IMR-90 (cell line): ENCODE results near the gene FAM229A. TPM values are rescaled to one million over a fixed set of nuclear protein-coding genes. Genes with fewer than 3 reads are reported as not detected.

Source experiments
- ATAC-seq: fragments of 200-7000 bp; cut with Tn5 transposase; 2 replicates; pipeline ENCODE4 v1.9.1; 2020; ENCODE audit warnings: low read depth, mild to moderate bottlenecking, moderate library complexity
- BruUV-seq: library from RNA; stranded (reverse); fragments of 400-500 nt; replicated peaks from 2 replicates; lab custom pipeline; 2021; lab: Mats Ljungman, UMichigan
- CTCF ChIA-PET: fragments of 300-600 bp; formaldehyde crosslinking; extraction: SDS; loops from one replicate; lab custom pipeline; 2021; ENCODE audit warnings: antibody characterized with exemption; lab: Yijun Ruan, JAX
- POLR2A ChIA-PET: fragments of 300-600 bp; sonication (Branson Sonifier 250); formaldehyde crosslinking; loops from one replicate; lab custom pipeline; 2022; ENCODE audit warnings: antibody characterized with exemption; ENCODE audit not compliant: unreplicated experiment; lab: Charles Lee
- DNase-seq: peaks from one replicate; pipeline ENCODE4 v3.0.0; 2013
- H2AFZ ChIP-seq: replicated peaks from 2 replicates; pipeline ENCODE3; 2013; ENCODE audit warnings: low read length, mild to moderate bottlenecking; ENCODE audit not compliant: poor library complexity
- H2AK5ac ChIP-seq: 2 replicates; pipeline ENCODE4 v1.6.1; 2013; ENCODE audit warnings: low read depth, low read length, inconsistent platforms
- H2AK9ac ChIP-seq: replicated peaks from 2 replicates; pipeline ENCODE3; 2013; ENCODE audit warnings: mild to moderate bottlenecking, low read depth, low read length, moderate library complexity; ENCODE audit not compliant: poor library complexity
- H2BK120ac ChIP-seq: 2 replicates; pipeline ENCODE4 v1.6.1; 2013; ENCODE audit warnings: low read depth, low read length, inconsistent platforms
- H2BK15ac ChIP-seq: 3 replicates; pipeline ENCODE4 v1.6.1; 2013; ENCODE audit warnings: low read depth, low read length, inconsistent platforms
- H2BK20ac ChIP-seq: 2 replicates; pipeline ENCODE4 v1.6.1; 2013; ENCODE audit warnings: low read depth, mild to moderate bottlenecking, inconsistent platforms, low read length, moderate library complexity
- H2BK5ac ChIP-seq: 2 replicates; pipeline ENCODE4 v1.6.1; 2013; ENCODE audit warnings: mild to moderate bottlenecking, low read depth, low read length, inconsistent platforms; ENCODE audit not compliant: poor library complexity, severe bottlenecking
- H3K14ac ChIP-seq: replicated peaks from 2 replicates; pipeline ENCODE4 v1.6.1; 2013; ENCODE audit warnings: low read depth, low read length, inconsistent platforms
- H3K18ac ChIP-seq: 2 replicates; pipeline ENCODE4 v1.6.1; 2013; ENCODE audit warnings: low read depth, low read length, control low read depth
- H3K23ac ChIP-seq: 2 replicates; pipeline ENCODE4 v1.6.1; 2013; ENCODE audit warnings: low read depth, low read length, inconsistent platforms
- H3K27ac ChIP-seq: 2 replicates; pipeline ENCODE4 v1.5.1; 2013; ENCODE audit warnings: mild to moderate bottlenecking, control low read depth, low read length; ENCODE audit not compliant: insufficient read depth
- H3K27me3 ChIP-seq: 2 replicates; pipeline ENCODE4 v1.6.1; 2013; ENCODE audit warnings: low read length; ENCODE audit not compliant: control insufficient read depth, insufficient read depth
- H3K36me3 ChIP-seq: 2 replicates; pipeline ENCODE4 v1.6.1; 2013; ENCODE audit warnings: low read length, mixed read lengths; ENCODE audit not compliant: control insufficient read depth, insufficient read depth
- H3K4ac ChIP-seq: 2 replicates; pipeline ENCODE4 v1.6.1; 2013; ENCODE audit warnings: low read depth, low read length, inconsistent platforms
- H3K4me1 ChIP-seq: 2 replicates; pipeline ENCODE4 v1.6.1; 2013; ENCODE audit warnings: low read length, mixed read lengths; ENCODE audit not compliant: control insufficient read depth, insufficient read depth
- H3K4me2 ChIP-seq: 2 replicates; pipeline ENCODE4 v1.6.1; 2013; ENCODE audit warnings: low read depth, mild to moderate bottlenecking, control low read depth, low read length, moderate library complexity
- H3K4me3 ChIP-seq: 2 replicates; pipeline ENCODE4 v1.5.1; 2013; ENCODE audit warnings: low read depth, mild to moderate bottlenecking, control low read depth, low read length, moderate library complexity; ENCODE audit not compliant: insufficient read depth
- H3K56ac ChIP-seq: 2 replicates; pipeline ENCODE4 v1.6.1; 2013; ENCODE audit warnings: low read length, inconsistent platforms; ENCODE audit not compliant: insufficient read depth; ENCODE audit errors: extremely low read depth
- H3K79me1 ChIP-seq, 2 experiments: 2 replicates each; pipeline ENCODE4 v1.6.1; 2013; ENCODE audit warnings: low read length in 2 of 2, inconsistent platforms in 1 of 2, low read depth in 1 of 2
- H3K9ac ChIP-seq: 2 replicates; pipeline ENCODE4 v1.6.1; 2013; ENCODE audit warnings: low read depth, low read length, control low read depth
- H3K9me1 ChIP-seq: 2 replicates; pipeline ENCODE4 v1.6.1; 2013; ENCODE audit warnings: low read length, inconsistent platforms; ENCODE audit not compliant: insufficient read depth
- H3K9me3 ChIP-seq: 2 replicates; pipeline ENCODE4 v1.6.1; 2013; ENCODE audit warnings: low read length; ENCODE audit not compliant: control insufficient read depth, insufficient read depth
- H4K20me1 ChIP-seq: 2 replicates; pipeline ENCODE4 v1.6.1; 2013; ENCODE audit warnings: low read length, inconsistent platforms; ENCODE audit not compliant: insufficient read depth
- H4K5ac ChIP-seq: 2 replicates; pipeline ENCODE4 v1.6.1; 2013; ENCODE audit warnings: mild to moderate bottlenecking, low read depth, low read length, control low read depth
- H4K8ac ChIP-seq, 2 experiments: 2 replicates each; pipeline ENCODE4 v1.6.1; 2013; ENCODE audit warnings: low read depth in 2 of 2, low read length in 2 of 2, control low read depth in 1 of 2, inconsistent platforms in 1 of 2
- H4K91ac ChIP-seq: 2 replicates; pipeline ENCODE4 v1.6.1; 2013; ENCODE audit warnings: low read depth, low read length, inconsistent platforms; ENCODE audit not compliant: insufficient read depth
- CTCF ChIP-seq: conservative IDR thresholded peaks from 2 replicates; pipeline ENCODE4 v1.5.1; 2012; ENCODE audit warnings: mild to moderate bottlenecking, low read depth, low read length, improper control_type of control experiment
- RAD21 ChIP-seq: IDR thresholded peaks from 2 replicates; pipeline ENCODE4 v1.6.1; 2012; ENCODE audit warnings: low read length, improper control_type of control experiment
- WGBS, 2 experiments: methylation state at CpG; one replicate each; pipeline versions ENCODE4 v1.1.5 to v1.1.7; 2013; ENCODE audit warnings: missing lambda C conversion rate in 2 of 2; ENCODE audit not compliant: insufficient read length in 1 of 2; ENCODE audit errors: extremely low coverage in 2 of 2; 5-methylcytosine and 5-hydroxymethylcytosine counted together
- dilution Hi-C: fragments of 300-500 bp; cut with HindIII; formaldehyde crosslinking; loops from one replicate; pipeline ENCODE4 v1.14.3; 2018; ENCODE audit warnings: low sequenced_read_pairs; ENCODE audit not compliant: unreplicated experiment
- in situ Hi-C: fragments of 300-500 bp; cut with MboI; formaldehyde crosslinking; loops from 3 replicates; pipeline ENCODE4 v1.14.3; 2019; ENCODE audit warnings: low sequenced_read_pairs, inconsistent platforms, mixed read lengths
- intact Hi-C: fragments of 100-400 bp; cut with micrococcal nuclease; formaldehyde crosslinking; loops from 2 replicates; pipeline ENCODE4 v1.10.0; 2022
- polyA plus RNA-seq, 3 experiments: library from polyadenylated mRNA; depleted of rRNA; stranded (reverse); fragments of >200 nt; gene quantifications; 2 replicates each; pipeline ENCODE4 v1.2.3, GENCODE V29; 2012; ENCODE audit warnings: low replicate concordance in 1 of 3
- total RNA-seq: library from RNA; depleted of rRNA; stranded (reverse); fragments of >200 nt; gene quantifications from 2 replicates; pipeline ENCODE4 v1.2.3, GENCODE V29; 2012

Gene FAM229A
- total and polyA plus RNA-seq, 2 of the 4 experiments (the other 2 are of a cell fraction): 0.36 to 4.3 TPM

- H3K4me2 ChIP-seq: no peak overlapping the region
- no peak overlapping the region for H3K4me3 ChIP-seq
- H2BK5ac ChIP-seq: no peak overlapping the region
- no peaks in the 10 kb centered on the region; the same call in 1 of the 2 replicates for H4K20me1 ChIP-seq
- no peak overlapping the region for H3K14ac ChIP-seq
- H3K56ac ChIP-seq: no peak overlapping the region
- no peak overlapping the region for H2BK120ac ChIP-seq
- no peak overlapping the region for H4K8ac ChIP-seq
- H2BK15ac ChIP-seq: no peak overlapping the region
- ChIA-PET POLR2A (interaction anchor here (0.6 kb wide), 1 partner anchor 70 kb away, joined by 3 read pairs; the partner anchor contains the start of gene FAM167B), CTCF (interaction anchor here (1.5 kb wide), 1 partner anchor 11 kb away, joined by 3 read pairs; no protein-coding TSS in a partner anchor)
- peaks cover 2% of the 10 kb centered on the region for H3K4me1 ChIP-seq
- no peak for TF ChIP-seq RAD21
- TF ChIP-seq CTCF: no peak
- H3K23ac ChIP-seq: no peak overlapping the region
- dilution Hi-C loops: no loop called here
- peaks cover 26% of the 10 kb centered on the region for H3K36me3 ChIP-seq
- BruUV-seq: no TSS peak
- no peak overlapping the region for H2AK9ac ChIP-seq
- no peak overlapping the region for H3K18ac ChIP-seq
- no peak overlapping the region for H2BK20ac ChIP-seq
- no peak overlapping the region for H2AK5ac ChIP-seq
- ATAC-seq (no peak), DNase-seq (no peak)
- no peaks in the 10 kb centered on the region for H3K9me3 ChIP-seq
- intact Hi-C loops: loop anchor here (1.0 kb wide), 1 partner anchor 102 kb away; no protein-coding TSS in a partner anchor
- no peak overlapping the region for H3K4ac ChIP-seq
- H3K27me3 ChIP-seq: no peaks in the 10 kb centered on the region
- H3K79me1 ChIP-seq: peaks cover 16 to 55% of the 10 kb centered on the region in 2 experiments
- in situ Hi-C loops: no loop called here
- H3K9ac ChIP-seq: no peak overlapping the region
- no peak overlapping the region for H3K27ac ChIP-seq
- no peak overlapping the region for H4K91ac ChIP-seq
- peaks cover 5% of the 10 kb centered on the region; the same call in 1 of the 2 replicates for H3K9me1 ChIP-seq
- WGBS, 2 experiments: no CpG with 5 or more reads among the region's 3 CpGs
- no peak overlapping the region for H4K5ac ChIP-seq
- no peak overlapping the region for H2AFZ ChIP-seq
Measured at GRCh38 chr1:32316903-32317277, 45.4 kb downstream of the FAM229A start.
